ENCODE measurements around the gene UNC93B1. TPM values are rescaled to one million over a fixed set of nuclear protein-coding genes. Genes with fewer than 3 reads are reported as not detected.

The UNC93B1 gene
- total RNA-seq, 1 experiment from 2014 or later: 71.2 TPM

DNA sequence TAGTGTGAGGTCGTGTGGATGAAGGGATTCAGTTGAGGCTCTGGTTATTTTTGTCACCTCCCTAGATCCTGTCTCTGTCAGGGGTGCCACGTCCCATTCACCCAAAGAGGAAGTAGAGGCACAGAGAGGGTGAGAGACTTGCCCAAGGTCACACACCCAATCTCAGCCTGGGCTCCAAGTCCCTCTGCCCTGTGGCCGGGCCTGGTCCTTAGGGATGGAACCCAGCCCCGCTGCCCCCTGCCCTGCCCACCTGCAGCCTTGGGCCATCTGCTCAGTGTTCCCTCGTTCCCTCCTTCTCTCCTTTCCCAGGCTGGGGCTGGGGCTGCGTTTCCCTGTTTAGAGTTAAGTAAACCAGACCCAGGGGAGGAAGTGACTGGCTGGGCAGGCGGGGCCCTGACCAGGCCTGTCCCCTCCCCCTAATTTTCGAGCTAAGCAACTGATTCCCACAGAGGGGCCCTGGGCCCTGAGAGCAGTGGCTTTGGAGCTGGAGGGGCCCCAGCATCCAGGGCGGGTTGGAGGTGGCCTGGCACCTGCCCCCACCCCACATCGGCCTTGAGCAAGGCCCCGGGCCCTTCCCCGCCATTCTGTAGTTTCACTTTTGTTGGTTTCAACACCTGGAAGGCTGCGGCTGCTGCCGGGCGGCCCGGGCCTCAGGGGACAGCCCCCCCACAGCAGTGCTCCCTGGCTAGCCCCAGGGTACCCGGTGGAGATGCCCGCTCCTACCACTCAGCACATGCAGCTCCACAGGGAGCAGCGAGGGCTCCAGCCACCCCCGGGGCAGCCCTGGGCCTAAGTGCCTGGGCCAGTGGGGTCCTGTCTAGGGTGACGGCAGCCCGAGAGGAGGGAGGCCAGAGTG lies 36.4 kb upstream of the UNC93B1 start:
- H3K27me3 Mint-ChIP-seq (ENCODE audit: unreplicated experiment): no peaks in the 10 kb centered on the region
- intact Hi-C loops (cut with micrococcal nuclease; ENCODE audit: unreplicated experiment): no loop called here
- no peak for DNase-seq
- H3K27ac Mint-ChIP-seq (ENCODE audit: unreplicated experiment): no peak overlapping the region
- peaks cover 42% of the 10 kb centered on the region for H3K36me3 Mint-ChIP-seq (ENCODE audit: insufficient read depth, unreplicated experiment)
- BruUV-seq (replicated peaks): no TSS peak
- peak overlapping the region; percentile 50 for H3K4me3 Mint-ChIP-seq (ENCODE audit: low read depth, unreplicated experiment)
- H3K9me3 Mint-ChIP-seq (ENCODE audit: low read depth, unreplicated experiment): no peaks in the 10 kb centered on the region
- peaks cover 10% of the 10 kb centered on the region for H3K4me1 Mint-ChIP-seq (ENCODE audit: low read depth, unreplicated experiment)
- CTCF ChIA-PET: interaction anchor here (0.7 kb wide), 1 partner anchor 85 kb away, joined by 4 read pairs; no protein-coding TSS in a partner anchor
- TF ChIP-seq, protein P1, sequence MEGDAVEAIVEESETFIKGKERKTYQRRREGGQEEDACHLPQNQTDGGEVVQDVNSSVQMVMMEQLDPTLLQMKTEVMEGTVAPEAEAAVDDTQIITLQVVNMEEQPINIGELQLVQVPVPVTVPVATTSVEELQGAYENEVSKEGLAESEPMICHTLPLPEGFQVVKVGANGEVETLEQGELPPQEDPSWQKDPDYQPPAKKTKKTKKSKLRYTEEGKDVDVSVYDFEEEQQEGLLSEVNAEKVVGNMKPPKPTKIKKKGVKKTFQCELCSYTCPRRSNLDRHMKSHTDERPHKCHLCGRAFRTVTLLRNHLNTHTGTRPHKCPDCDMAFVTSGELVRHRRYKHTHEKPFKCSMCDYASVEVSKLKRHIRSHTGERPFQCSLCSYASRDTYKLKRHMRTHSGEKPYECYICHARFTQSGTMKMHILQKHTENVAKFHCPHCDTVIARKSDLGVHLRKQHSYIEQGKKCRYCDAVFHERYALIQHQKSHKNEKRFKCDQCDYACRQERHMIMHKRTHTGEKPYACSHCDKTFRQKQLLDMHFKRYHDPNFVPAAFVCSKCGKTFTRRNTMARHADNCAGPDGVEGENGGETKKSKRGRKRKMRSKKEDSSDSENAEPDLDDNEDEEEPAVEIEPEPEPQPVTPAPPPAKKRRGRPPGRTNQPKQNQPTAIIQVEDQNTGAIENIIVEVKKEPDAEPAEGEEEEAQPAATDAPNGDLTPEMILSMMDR (IDR thresholded peaks at IDR 0.05; ENCODE audit: unreplicated experiment): no peak

DNA sequence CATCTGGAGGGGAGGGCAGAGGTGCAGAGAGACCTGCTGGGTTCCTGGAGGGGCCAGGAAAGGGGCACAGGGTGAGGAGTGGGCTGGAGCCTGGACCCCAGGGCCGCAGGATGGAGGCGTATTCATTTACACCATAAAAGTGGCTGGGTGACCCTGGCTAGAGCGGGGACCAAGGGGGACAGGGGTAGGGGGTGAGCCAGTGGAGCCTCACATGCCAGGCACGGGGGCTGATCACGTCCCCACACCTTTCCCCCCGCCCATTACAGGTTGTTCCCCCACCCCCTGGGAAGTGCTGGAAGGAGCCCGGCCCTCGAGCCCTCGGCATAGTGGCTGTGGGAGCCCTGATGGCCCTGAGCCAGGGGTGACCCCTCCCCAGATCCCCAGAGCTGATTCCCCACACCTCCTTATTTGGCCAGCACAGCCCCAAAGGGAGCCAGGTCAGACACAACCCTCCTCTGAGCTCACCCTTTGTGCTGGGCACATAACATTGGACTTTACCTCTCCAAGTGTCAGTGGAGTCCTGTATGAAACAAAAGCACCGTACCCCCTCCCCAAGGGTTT lies 35.7 kb upstream of the UNC93B1 start:
- TF ChIP-seq, protein P1 (IDR thresholded peaks at IDR 0.05; ENCODE audit: unreplicated experiment): no peak
- no peaks in the 10 kb centered on the region for H3K9me3 Mint-ChIP-seq (ENCODE audit: low read depth, unreplicated experiment)
- no peak for DNase-seq
- intact Hi-C loops (cut with micrococcal nuclease; ENCODE audit: unreplicated experiment): loop anchor here (10.0 kb wide), 1 partner anchor 165 kb away; no protein-coding TSS in a partner anchor
- H3K4me1 Mint-ChIP-seq (ENCODE audit: low read depth, unreplicated experiment): peaks cover 10% of the 10 kb centered on the region
- peaks cover 42% of the 10 kb centered on the region for H3K36me3 Mint-ChIP-seq (ENCODE audit: insufficient read depth, unreplicated experiment)
- BruUV-seq (replicated peaks): no TSS peak
- peak overlapping the region; percentile 50 for H3K4me3 Mint-ChIP-seq (ENCODE audit: low read depth, unreplicated experiment)
- CTCF ChIA-PET: interaction anchor here (0.5 to 0.7 kb wide), 3 partner anchors 45 to 400 kb away, joined by 3 to 6 read pairs (median 4); no protein-coding TSS in a partner anchor
- H3K27me3 Mint-ChIP-seq (ENCODE audit: unreplicated experiment): no peaks in the 10 kb centered on the region
- H3K27ac Mint-ChIP-seq (ENCODE audit: unreplicated experiment): no peak overlapping the region

DNA sequence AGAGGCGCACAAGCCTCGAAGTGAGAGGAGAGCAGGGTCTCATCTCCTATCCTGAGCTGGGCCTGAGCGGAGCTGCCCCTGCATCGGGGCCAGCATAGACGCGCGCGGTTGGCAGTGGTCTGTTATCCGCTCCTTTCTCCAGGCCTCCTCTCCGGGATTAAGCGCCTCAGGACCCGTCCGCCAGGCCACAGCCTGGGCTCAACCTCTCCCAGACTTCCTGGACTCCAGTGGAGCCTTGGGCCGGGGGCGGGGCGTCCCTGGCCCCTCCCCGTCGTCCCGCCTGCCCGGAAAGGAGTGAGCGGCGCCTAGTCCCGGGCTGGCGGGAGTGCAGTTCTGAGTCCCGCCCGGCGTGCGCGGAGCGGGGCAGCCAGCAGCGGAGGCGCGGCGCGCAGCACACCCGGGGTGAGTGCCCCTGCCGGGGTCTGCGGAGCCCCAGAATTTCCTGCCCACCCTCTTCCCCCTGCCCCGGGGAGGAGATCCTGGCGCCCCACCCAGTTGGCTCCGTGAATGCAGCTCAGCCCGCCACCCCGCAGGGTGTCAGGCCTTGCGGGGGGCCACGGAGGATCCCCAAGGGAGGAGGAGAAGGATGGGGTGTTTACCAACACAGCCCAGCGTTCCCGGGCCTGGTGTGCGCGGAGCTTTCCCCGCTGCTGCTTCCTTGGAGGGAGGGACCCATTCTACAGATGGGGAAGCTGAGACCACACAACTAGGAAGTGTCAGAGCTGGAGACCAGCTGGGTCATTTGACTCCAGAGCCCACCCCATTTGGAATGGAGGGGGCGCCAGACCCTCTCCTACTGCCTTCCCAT lies 35.0 kb upstream of the UNC93B1 start, which contains the start of gene TCIRG1:
Gene TCIRG1, plus strand, starts transcription at position 308 of the 808 bp plus-strand sequence. CDS start 2,247 bp downstream, outside the sequence.
- H3K9me3 Mint-ChIP-seq (ENCODE audit: low read depth, unreplicated experiment): no peaks in the 10 kb centered on the region
- intact Hi-C loops (cut with micrococcal nuclease; ENCODE audit: unreplicated experiment): loop anchor here (10.0 kb wide), 1 partner anchor 166 kb away; no protein-coding TSS in a partner anchor
- CTCF ChIA-PET: interaction anchor here (0.5 to 0.7 kb wide), 2 partner anchors 46 to 400 kb away, joined by 3 to 6 read pairs; no protein-coding TSS in a partner anchor
- TF ChIP-seq, protein P1 (IDR thresholded peaks at IDR 0.05; ENCODE audit: unreplicated experiment): no peak
- peak; percentile 78 for DNase-seq
- peaks cover 36% of the 10 kb centered on the region for H3K36me3 Mint-ChIP-seq (ENCODE audit: insufficient read depth, unreplicated experiment)
- H3K4me3 Mint-ChIP-seq (ENCODE audit: low read depth, unreplicated experiment): peak within 1 kb of the TSS; percentile 50
- BruUV-seq (replicated peaks): no TSS peak
- H3K27ac Mint-ChIP-seq (ENCODE audit: unreplicated experiment): no peak within 1 kb of the TSS
- H3K27me3 Mint-ChIP-seq (ENCODE audit: unreplicated experiment): no peaks in the 10 kb centered on the region
- peaks cover 10% of the 10 kb centered on the region for H3K4me1 Mint-ChIP-seq (ENCODE audit: low read depth, unreplicated experiment)

DNA sequence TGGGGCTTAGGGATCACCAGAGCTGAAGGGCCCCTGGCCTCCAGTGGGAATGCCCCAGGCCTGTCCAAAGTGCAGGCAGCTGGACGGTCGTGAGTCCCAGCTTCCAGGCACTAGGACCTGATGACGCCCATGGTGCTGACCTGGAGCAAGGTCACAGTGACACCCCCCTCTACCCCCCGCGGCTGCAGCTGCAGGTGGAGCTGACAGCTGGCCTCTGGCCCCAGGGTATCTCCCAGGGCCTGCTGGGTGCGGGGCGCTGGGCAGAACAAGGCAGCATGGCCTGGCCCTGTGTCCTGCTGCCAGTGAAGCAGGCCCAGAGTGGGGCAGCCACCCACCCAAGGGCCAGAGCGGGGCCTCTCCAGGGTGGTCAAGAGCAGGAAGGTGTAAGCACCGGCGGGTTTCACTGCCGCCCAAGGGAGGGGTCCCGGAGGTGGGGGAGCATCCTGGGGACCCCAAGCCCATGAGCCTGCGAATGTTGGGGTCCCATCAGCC lies 34.4 kb upstream of the UNC93B1 start:
- CTCF ChIA-PET: no interaction called here
- DNase-seq: no peak
- Mint-ChIP-seq H3K4me3 (ENCODE audit: low read depth, unreplicated experiment) (peak overlapping the region; percentile 50), H3K9me3 (ENCODE audit: low read depth, unreplicated experiment) (no peaks in the 10 kb centered on the region), H3K4me1 (ENCODE audit: low read depth, unreplicated experiment) (peaks cover 10% of the 10 kb centered on the region), H3K27ac (ENCODE audit: unreplicated experiment) (no peak overlapping the region), H3K36me3 (ENCODE audit: insufficient read depth, unreplicated experiment) (peaks cover 36% of the 10 kb centered on the region), H3K27me3 (ENCODE audit: unreplicated experiment) (no peaks in the 10 kb centered on the region)
- no TSS peak for BruUV-seq (replicated peaks)
- intact Hi-C loops (cut with micrococcal nuclease; ENCODE audit: unreplicated experiment): loop anchor here (10.0 kb wide), 1 partner anchor 167 kb away; no protein-coding TSS in a partner anchor
- TF ChIP-seq, protein P1 (IDR thresholded peaks at IDR 0.05; ENCODE audit: unreplicated experiment): no peak

All from Calu3 (cell line).